OCI-LY3 (cell line): Measurements from ENCODE around the gene SRSF3.

Experiments
- CTCF ChIP-seq: fragments of 200-600, 300-600 bp; sonication (generic); IDR thresholded peaks from 2 replicates; pipeline ENCODE4 v1.5.1; 2014; ENCODE audit warnings: antibody characterized with exemption, low read length, low read depth
- EZH2phosphoT487 ChIP-seq: fragments of 200-600 bp; shearing (Covaris generic); IDR thresholded peaks from 2 replicates; pipeline ENCODE4 v1.6.1; 2018; ENCODE audit warnings: antibody characterized with exemption, mixed run types, low read depth

GRCh38 chr6:36651659-36652379, 57.7 kb downstream of the SRSF3 start:
- TF ChIP-seq CTCF (no peak), EZH2phosphoT487 (no peak)
